OCI-LY1 (cell line): ENCODE results near the gene MBOAT2.

Source experiments
- H2AFZ ChIP-seq: fragments of 200-600 bp; sonication (generic), shearing (Covaris generic); 2 replicates; pipeline ENCODE4 v1.6.0; 2014; ENCODE audit warnings: antibody characterized with exemption, mild to moderate bottlenecking, low read length
- H3F3A ChIP-seq: fragments of 200-600 bp; sonication (generic), shearing (Covaris generic); 2 replicates; pipeline ENCODE4 v1.6.0; 2014; ENCODE audit warnings: mild to moderate bottlenecking, antibody characterized with exemption, low read length, moderate library complexity; ENCODE audit not compliant: insufficient read depth
- H3K27ac ChIP-seq: fragments of 200-600 bp; sonication (generic); 2 replicates; pipeline ENCODE4 v1.5.1; 2014; ENCODE audit warnings: low read length, mixed run types, mild to moderate bottlenecking, low read depth; ENCODE audit not compliant: poor library complexity, severe bottlenecking
- H3K27me3 ChIP-seq: fragments of 200-600 bp; sonication (generic); 2 replicates; pipeline ENCODE4 v1.6.0; 2014; ENCODE audit warnings: antibody characterized with exemption, mild to moderate bottlenecking, low read length, moderate library complexity; ENCODE audit not compliant: insufficient read depth
- H3K36me3 ChIP-seq: fragments of 200-600 bp; sonication (generic); 2 replicates; pipeline ENCODE4 v1.6.1; 2014; ENCODE audit warnings: mild to moderate bottlenecking, antibody characterized with exemption, low read length, moderate library complexity, mixed read lengths; ENCODE audit not compliant: insufficient read depth
- H3K4me1 ChIP-seq: fragments of 200-600 bp; sonication (generic); 2 replicates; pipeline ENCODE4 v1.5.1; 2014; ENCODE audit warnings: mild to moderate bottlenecking, low read length, moderate library complexity; ENCODE audit not compliant: insufficient read depth, severe bottlenecking
- H3K4me2 ChIP-seq: fragments of 200-600 bp; sonication (generic), shearing (Covaris generic); 2 replicates; pipeline ENCODE4 v1.6.1; 2014; ENCODE audit warnings: low read length
- H3K4me3 ChIP-seq: fragments of 200-600 bp; sonication (generic); 2 replicates; pipeline ENCODE4 v1.5.1; 2014; ENCODE audit warnings: low read length, low read depth, mild to moderate bottlenecking, mixed read lengths; ENCODE audit not compliant: poor library complexity, severe bottlenecking
- H3K79me2 ChIP-seq: fragments of 200-600 bp; shearing (Covaris generic); 2 replicates; pipeline ENCODE4 v1.6.1; 2016; ENCODE audit warnings: mixed run types, low read length, mixed read lengths; ENCODE audit not compliant: insufficient read depth
- H3K9ac ChIP-seq: fragments of 200-600 bp; sonication (generic), shearing (Covaris generic); 2 replicates; pipeline ENCODE4 v1.6.1; 2014; ENCODE audit warnings: mild to moderate bottlenecking, low read length, mixed read lengths
- H3K9me2 ChIP-seq: fragments of 200-600 bp; sonication (generic), shearing (Covaris generic); 2 replicates; pipeline ENCODE4 v1.6.1; 2014; ENCODE audit warnings: low read depth, mild to moderate bottlenecking, low read length, mixed read lengths
- H3K9me3 ChIP-seq: fragments of 200-600 bp; shearing (Covaris generic); 2 replicates; pipeline ENCODE4 v1.6.1; 2014; ENCODE audit warnings: low read length, mixed read lengths
- H4K20me1 ChIP-seq: fragments of 200-600 bp; sonication (generic), shearing (Covaris generic); 2 replicates; pipeline ENCODE4 v1.6.0; 2016; ENCODE audit warnings: mild to moderate bottlenecking, low read length; ENCODE audit not compliant: insufficient read depth
- EZH2 ChIP-seq: fragments of 200-600 bp; sonication (generic), shearing (Covaris generic); IDR thresholded peaks from 2 replicates; pipeline ENCODE4 v1.8.0; 2017; ENCODE audit warnings: borderline replicate concordance, mixed run types, mild to moderate bottlenecking, antibody characterized with exemption, low read length, moderate library complexity, mixed read lengths
- TF ChIP-seq, protein P1 (sequence below): fragments of 200-600 bp; sonication (generic), shearing (Covaris generic); IDR thresholded peaks from 2 replicates; pipeline ENCODE4 v1.5.1; 2017; ENCODE audit warnings: mild to moderate bottlenecking, antibody characterized with exemption, low read length, moderate library complexity, mixed read lengths

Gene MBOAT2

DNA sequence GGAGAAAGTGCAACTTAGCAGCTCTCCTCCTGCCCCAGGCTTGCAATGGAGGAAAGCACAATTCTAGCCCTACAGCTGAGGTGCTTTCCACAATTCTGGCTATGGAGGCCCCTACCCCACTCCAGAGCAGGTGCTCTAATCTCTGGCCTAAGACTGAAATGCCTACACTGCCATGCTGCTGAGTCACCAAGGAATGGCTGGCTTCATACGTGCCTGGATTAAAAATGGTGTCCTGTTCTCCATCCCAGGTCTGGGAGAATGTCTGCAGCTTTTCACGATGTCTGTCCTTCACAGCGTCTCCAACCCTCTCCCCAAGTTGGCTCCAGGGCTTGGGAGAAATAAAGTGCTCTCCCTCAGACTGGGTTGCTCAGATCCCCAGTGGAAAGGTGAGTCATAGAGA is 48.5 kb downstream of the MBOAT2 start:
- no peaks in the 10 kb centered on the region for H3F3A ChIP-seq
- TF ChIP-seq, protein P1, sequence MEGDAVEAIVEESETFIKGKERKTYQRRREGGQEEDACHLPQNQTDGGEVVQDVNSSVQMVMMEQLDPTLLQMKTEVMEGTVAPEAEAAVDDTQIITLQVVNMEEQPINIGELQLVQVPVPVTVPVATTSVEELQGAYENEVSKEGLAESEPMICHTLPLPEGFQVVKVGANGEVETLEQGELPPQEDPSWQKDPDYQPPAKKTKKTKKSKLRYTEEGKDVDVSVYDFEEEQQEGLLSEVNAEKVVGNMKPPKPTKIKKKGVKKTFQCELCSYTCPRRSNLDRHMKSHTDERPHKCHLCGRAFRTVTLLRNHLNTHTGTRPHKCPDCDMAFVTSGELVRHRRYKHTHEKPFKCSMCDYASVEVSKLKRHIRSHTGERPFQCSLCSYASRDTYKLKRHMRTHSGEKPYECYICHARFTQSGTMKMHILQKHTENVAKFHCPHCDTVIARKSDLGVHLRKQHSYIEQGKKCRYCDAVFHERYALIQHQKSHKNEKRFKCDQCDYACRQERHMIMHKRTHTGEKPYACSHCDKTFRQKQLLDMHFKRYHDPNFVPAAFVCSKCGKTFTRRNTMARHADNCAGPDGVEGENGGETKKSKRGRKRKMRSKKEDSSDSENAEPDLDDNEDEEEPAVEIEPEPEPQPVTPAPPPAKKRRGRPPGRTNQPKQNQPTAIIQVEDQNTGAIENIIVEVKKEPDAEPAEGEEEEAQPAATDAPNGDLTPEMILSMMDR, result no peak
- no peak for TF ChIP-seq EZH2
- no peaks in the 10 kb centered on the region for H4K20me1 ChIP-seq
- H3K4me2 ChIP-seq, result no peak overlapping the region
- no peak overlapping the region for H3K27ac ChIP-seq
- no peaks in the 10 kb centered on the region for H3K4me1 ChIP-seq
- no peaks in the 10 kb centered on the region for H3K79me2 ChIP-seq
- 0 out of 2 replicates have a peak, but pooled peaks cover 3% of the 10 kb centered on the region for H3K27me3 ChIP-seq
- H3K36me3 ChIP-seq, result no peaks in the 10 kb centered on the region
- H3K9ac ChIP-seq, result no peak overlapping the region
- H2AFZ ChIP-seq, result no peak overlapping the region
- H3K4me3 ChIP-seq, result no peak overlapping the region
- H3K9me3 ChIP-seq, result peaks cover 7% of the 10 kb centered on the region
- no peaks in the 10 kb centered on the region for H3K9me2 ChIP-seq

DNA sequence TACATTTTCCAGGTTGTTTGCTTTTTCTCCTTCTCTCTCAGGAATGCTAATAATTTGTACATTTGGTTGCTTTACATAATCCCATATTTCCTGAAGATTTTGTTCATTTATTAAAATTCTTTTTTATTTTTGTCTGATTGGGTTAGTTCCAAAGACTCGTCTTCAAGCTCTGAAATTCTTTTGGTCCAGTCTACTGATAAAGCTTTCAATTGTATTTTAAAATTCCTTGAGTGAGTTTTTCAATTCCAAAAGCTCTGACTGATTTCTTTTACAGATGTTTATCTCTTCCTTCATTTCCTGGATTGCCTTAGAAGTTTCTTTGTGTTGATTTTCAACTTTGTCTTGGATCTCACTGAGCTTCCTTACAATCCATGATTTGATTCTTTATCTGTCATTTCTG is 50.0 kb downstream of the MBOAT2 start:
- Histone ChIP-seq H2AFZ (no peak overlapping the region), H3K79me2 (no peaks in the 10 kb centered on the region), H3K9ac (no peak overlapping the region), H3K36me3 (no peaks in the 10 kb centered on the region), H3K9me3 (peaks cover 7% of the 10 kb centered on the region), H4K20me1 (no peaks in the 10 kb centered on the region), H3F3A (no peaks in the 10 kb centered on the region), H3K4me2 (no peak overlapping the region), H3K27ac (no peak overlapping the region), H3K27me3 (0 out of 2 replicates have a peak, but pooled peaks cover 3% of the 10 kb centered on the region), H3K4me3 (no peak overlapping the region), H3K4me1 (no peaks in the 10 kb centered on the region), H3K9me2 (no peaks in the 10 kb centered on the region)
- TF ChIP-seq, protein P1, result no peak
- TF ChIP-seq EZH2, result no peak

DNA sequence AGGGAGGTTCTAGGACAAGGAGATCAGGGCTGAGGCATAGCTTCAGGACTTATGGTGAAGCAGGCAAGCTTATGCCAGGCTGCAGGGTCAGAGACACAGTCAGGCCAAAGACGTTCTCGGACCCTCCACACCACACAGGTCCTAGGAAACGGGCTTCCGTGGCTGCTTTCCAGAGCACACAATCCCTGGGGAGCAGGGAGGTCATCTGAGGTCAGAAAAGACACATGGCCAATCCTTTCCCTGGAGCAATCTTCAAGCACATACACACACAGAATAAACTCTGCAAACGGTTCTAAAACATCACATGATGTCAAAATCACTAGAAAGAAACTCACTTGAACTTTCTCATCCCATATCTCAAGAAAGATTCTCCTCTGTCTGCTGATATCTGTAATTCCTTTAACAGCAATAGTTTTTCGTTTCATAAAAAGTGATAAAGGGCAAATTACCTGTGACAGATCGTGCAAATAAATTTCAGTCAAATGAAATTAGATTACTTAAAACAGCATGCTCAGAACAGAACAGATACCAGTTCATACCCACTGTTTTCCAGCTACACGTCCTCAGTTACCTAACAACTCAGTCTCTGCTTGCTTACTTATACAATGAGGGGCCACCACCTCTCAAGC is 63.9 kb downstream of the MBOAT2 start:
- Histone ChIP-seq H3K9ac (no peak overlapping the region), H4K20me1 (no peaks in the 10 kb centered on the region), H3K4me2 (no peak overlapping the region), H3K27ac (no peak overlapping the region), H2AFZ (no peak overlapping the region), H3K9me2 (no peaks in the 10 kb centered on the region), H3K79me2 (no peaks in the 10 kb centered on the region), H3K27me3 (peaks cover 5% of the 10 kb centered on the region; the same call in 1 of the 2 replicates), H3K36me3 (no peaks in the 10 kb centered on the region), H3K9me3 (no peaks in the 10 kb centered on the region), H3K4me1 (no peaks in the 10 kb centered on the region), H3F3A (no peaks in the 10 kb centered on the region), H3K4me3 (no peak overlapping the region)
- TF ChIP-seq, protein P1, result no peak
- no peak for TF ChIP-seq EZH2
